ENCODE results near the gene GAB3. TPM values are rescaled to one million over a fixed set of nuclear protein-coding genes. Genes with fewer than 3 reads are reported as not detected.

GAB3 gene
- total and polyA plus RNA-seq, 9 of the 15 experiments (the other 6 are each of a cell fraction or from before 2014, with no cell fraction given), result 16.1 to 31.4 (median 20.2) TPM

DNA sequence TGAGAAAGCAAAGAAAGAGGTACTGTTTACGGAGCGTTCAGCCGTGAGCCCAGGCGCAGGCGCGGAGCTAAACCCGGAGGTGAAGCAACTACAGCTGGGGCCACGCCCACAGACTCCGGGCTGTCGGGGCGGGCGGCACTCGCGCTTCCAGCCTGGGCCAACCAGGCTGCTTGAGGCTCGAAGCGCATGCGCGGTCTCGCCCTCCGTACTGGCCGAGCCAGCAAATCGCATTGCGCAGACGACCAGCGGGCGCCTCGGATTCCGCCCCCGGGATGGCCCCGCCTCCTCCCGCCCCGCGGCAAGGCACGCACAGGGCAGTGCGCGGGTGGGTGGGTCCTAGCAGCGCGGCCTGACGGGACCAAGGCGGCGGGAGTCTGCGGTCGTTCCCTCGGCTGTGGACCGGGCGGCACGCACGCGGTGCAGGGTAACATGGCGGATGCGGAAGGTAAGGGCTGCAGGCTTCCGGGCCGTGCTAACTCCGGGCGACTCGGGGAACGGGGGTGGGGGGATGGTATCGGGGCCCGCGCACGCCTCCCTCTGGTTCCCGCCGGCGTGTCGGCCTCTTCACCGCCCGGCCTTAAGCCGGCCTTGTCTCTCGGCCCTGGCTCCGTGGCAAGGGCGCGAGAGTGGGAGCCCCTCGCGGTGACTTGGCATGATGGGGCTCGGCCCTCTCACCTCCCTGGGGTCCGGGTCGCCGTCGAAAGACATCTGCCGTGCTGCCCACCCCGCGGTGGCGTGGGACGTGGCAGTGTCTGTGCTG, 11.8 kb upstream of the GAB3 start, which contains the start of gene DKC1 (continued):
- TF ChIP-seq, protein P1, sequence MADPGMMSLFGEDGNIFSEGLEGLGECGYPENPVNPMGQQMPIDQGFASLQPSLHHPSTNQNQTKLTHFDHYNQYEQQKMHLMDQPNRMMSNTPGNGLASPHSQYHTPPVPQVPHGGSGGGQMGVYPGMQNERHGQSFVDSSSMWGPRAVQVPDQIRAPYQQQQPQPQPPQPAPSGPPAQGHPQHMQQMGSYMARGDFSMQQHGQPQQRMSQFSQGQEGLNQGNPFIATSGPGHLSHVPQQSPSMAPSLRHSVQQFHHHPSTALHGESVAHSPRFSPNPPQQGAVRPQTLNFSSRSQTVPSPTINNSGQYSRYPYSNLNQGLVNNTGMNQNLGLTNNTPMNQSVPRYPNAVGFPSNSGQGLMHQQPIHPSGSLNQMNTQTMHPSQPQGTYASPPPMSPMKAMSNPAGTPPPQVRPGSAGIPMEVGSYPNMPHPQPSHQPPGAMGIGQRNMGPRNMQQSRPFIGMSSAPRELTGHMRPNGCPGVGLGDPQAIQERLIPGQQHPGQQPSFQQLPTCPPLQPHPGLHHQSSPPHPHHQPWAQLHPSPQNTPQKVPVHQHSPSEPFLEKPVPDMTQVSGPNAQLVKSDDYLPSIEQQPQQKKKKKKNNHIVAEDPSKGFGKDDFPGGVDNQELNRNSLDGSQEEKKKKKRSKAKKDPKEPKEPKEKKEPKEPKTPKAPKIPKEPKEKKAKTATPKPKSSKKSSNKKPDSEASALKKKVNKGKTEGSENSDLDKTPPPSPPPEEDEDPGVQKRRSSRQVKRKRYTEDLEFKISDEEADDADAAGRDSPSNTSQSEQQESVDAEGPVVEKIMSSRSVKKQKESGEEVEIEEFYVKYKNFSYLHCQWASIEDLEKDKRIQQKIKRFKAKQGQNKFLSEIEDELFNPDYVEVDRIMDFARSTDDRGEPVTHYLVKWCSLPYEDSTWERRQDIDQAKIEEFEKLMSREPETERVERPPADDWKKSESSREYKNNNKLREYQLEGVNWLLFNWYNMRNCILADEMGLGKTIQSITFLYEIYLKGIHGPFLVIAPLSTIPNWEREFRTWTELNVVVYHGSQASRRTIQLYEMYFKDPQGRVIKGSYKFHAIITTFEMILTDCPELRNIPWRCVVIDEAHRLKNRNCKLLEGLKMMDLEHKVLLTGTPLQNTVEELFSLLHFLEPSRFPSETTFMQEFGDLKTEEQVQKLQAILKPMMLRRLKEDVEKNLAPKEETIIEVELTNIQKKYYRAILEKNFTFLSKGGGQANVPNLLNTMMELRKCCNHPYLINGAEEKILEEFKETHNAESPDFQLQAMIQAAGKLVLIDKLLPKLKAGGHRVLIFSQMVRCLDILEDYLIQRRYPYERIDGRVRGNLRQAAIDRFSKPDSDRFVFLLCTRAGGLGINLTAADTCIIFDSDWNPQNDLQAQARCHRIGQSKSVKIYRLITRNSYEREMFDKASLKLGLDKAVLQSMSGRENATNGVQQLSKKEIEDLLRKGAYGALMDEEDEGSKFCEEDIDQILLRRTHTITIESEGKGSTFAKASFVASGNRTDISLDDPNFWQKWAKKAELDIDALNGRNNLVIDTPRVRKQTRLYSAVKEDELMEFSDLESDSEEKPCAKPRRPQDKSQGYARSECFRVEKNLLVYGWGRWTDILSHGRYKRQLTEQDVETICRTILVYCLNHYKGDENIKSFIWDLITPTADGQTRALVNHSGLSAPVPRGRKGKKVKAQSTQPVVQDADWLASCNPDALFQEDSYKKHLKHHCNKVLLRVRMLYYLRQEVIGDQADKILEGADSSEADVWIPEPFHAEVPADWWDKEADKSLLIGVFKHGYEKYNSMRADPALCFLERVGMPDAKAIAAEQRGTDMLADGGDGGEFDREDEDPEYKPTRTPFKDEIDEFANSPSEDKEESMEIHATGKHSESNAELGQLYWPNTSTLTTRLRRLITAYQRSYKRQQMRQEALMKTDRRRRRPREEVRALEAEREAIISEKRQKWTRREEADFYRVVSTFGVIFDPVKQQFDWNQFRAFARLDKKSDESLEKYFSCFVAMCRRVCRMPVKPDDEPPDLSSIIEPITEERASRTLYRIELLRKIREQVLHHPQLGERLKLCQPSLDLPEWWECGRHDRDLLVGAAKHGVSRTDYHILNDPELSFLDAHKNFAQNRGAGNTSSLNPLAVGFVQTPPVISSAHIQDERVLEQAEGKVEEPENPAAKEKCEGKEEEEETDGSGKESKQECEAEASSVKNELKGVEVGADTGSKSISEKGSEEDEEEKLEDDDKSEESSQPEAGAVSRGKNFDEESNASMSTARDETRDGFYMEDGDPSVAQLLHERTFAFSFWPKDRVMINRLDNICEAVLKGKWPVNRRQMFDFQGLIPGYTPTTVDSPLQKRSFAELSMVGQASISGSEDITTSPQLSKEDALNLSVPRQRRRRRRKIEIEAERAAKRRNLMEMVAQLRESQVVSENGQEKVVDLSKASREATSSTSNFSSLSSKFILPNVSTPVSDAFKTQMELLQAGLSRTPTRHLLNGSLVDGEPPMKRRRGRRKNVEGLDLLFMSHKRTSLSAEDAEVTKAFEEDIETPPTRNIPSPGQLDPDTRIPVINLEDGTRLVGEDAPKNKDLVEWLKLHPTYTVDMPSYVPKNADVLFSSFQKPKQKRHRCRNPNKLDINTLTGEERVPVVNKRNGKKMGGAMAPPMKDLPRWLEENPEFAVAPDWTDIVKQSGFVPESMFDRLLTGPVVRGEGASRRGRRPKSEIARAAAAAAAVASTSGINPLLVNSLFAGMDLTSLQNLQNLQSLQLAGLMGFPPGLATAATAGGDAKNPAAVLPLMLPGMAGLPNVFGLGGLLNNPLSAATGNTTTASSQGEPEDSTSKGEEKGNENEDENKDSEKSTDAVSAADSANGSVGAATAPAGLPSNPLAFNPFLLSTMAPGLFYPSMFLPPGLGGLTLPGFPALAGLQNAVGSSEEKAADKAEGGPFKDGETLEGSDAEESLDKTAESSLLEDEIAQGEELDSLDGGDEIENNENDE (IDR thresholded peaks at IDR 0.05; ENCODE audit: low read depth, low read length), result no peak
- no peak for TF ChIP-seq SRSF1 (IDR thresholded peaks at IDR 0.05; ENCODE audit: low read depth, low read length)
- TF ChIP-seq, protein P2, sequence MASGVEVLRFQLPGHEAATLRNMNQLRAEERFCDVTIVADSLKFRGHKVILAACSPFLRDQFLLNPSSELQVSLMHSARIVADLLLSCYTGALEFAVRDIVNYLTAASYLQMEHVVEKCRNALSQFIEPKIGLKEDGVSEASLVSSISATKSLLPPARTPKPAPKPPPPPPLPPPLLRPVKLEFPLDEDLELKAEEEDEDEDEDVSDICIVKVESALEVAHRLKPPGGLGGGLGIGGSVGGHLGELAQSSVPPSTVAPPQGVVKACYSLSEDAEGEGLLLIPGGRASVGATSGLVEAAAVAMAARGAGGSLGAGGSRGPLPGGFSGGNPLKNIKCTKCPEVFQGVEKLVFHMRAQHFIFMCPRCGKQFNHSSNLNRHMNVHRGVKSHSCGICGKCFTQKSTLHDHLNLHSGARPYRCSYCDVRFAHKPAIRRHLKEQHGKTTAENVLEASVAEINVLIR (CRISPR knock-in tag; IDR thresholded peaks at IDR 0.05), result no peak
- TF ChIP-seq, protein P3, sequence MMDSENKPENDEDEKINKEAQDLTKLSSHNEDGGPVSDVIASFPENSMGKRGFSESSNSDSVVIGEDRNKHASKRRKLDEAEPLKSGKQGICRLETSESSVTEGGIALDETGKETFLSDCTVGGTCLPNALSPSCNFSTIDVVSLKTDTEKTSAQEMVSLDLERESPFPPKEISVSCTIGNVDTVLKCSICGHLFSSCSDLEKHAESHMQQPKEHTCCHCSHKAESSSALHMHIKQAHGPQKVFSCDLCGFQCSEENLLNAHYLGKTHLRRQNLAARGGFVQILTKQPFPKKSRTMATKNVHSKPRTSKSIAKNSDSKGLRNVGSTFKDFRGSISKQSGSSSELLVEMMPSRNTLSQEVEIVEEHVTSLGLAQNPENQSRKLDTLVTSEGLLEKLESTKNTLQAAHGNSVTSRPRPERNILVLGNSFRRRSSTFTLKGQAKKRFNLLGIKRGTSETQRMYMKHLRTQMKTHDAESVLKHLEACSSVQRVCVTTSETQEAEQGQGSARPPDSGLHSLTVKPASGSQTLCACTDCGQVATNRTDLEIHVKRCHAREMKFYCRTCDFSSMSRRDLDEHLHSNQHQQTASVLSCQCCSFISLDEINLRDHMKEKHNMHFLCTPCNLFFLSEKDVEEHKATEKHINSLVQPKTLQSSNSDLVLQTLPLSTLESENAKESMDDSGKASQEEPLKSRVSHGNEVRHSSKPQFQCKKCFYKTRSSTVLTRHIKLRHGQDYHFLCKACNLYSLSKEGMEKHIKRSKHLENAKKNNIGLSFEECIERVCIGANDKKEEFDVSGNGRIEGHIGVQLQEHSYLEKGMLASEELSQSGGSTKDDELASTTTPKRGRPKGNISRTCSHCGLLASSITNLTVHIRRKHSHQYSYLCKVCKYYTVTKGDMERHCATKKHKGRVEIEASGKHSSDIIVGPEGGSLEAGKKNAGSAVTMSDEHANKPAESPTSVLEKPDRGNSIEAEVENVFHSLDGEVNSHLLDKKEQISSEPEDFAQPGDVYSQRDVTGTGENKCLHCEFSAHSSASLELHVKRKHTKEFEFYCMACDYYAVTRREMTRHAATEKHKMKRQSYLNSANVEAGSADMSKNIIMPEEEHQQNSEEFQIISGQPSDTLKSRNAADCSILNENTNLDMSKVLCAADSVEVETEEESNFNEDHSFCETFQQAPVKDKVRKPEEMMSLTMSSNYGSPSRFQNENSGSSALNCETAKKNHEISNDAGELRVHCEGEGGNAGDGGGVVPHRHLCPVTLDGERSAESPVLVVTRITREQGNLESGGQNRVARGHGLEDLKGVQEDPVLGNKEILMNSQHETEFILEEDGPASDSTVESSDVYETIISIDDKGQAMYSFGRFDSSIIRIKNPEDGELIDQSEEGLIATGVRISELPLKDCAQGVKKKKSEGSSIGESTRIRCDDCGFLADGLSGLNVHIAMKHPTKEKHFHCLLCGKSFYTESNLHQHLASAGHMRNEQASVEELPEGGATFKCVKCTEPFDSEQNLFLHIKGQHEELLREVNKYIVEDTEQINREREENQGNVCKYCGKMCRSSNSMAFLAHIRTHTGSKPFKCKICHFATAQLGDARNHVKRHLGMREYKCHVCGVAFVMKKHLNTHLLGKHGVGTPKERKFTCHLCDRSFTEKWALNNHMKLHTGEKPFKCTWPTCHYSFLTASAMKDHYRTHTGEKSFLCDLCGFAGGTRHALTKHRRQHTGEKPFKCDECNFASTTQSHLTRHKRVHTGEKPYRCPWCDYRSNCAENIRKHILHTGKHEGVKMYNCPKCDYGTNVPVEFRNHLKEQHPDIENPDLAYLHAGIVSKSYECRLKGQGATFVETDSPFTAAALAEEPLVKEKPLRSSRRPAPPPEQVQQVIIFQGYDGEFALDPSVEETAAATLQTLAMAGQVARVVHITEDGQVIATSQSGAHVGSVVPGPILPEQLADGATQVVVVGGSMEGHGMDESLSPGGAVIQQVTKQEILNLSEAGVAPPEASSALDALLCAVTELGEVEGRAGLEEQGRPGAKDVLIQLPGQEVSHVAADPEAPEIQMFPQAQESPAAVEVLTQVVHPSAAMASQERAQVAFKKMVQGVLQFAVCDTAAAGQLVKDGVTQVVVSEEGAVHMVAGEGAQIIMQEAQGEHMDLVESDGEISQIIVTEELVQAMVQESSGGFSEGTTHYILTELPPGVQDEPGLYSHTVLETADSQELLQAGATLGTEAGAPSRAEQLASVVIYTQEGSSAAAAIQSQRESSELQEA (IDR thresholded peaks at IDR 0.05; ENCODE audit: low read depth), result no peak

Data from K562 (cell line).